T-helper 1 cell treated with Interleukin-12 subunit alpha and Interleukin-12 subunit beta and Interleukin-4 antibody, amounts not matched to agents 30 μg/mL and 1 μg/mL, for 36 hours (primary cell): ENCODE results near the gene NKX2-1.
A peak's percentile ranks its signal among the peaks of the same experiment; 100 is the strongest.

Experiments used
- H3K27ac Mint-ChIP-seq: one replicate; pipeline ENCODE4 v1.8.0; 2021; ENCODE audit warnings: mild to moderate bottlenecking, mixed read lengths
- H3K27me3 Mint-ChIP-seq: one replicate; pipeline ENCODE4 v1.8.0; 2021; ENCODE audit warnings: low read depth, mixed read lengths
- H3K36me3 Mint-ChIP-seq: one replicate; pipeline ENCODE4 v1.8.0; 2021; ENCODE audit warnings: low read depth, mixed read lengths
- H3K4me1 Mint-ChIP-seq: one replicate; pipeline ENCODE4 v1.8.0; 2021; ENCODE audit warnings: low read depth, mixed read lengths
- H3K4me3 Mint-ChIP-seq: one replicate; pipeline ENCODE4 v1.8.0; 2021; ENCODE audit warnings: mild to moderate bottlenecking, moderate library complexity, mixed read lengths
- H3K9me3 Mint-ChIP-seq: one replicate; pipeline ENCODE4 v1.8.0; 2021; ENCODE audit warnings: mixed read lengths

The NKX2-1 gene

GRCh38 chr14:36522347-36522971 lies 2.4 kb upstream of the NKX2-1 start:
- Mint-ChIP-seq H3K4me1 (peaks cover 4% of the 10 kb centered on the region), H3K27ac (peak overlapping the region; percentile 55), H3K36me3 (peaks cover 6% of the 10 kb centered on the region), H3K27me3 (peaks cover 77% of the 10 kb centered on the region), H3K4me3 (no peak overlapping the region), H3K9me3 (no peaks in the 10 kb centered on the region)

- Mint-ChIP-seq H3K4me3 (no peak overlapping the region), H3K4me1 (peaks cover 4% of the 10 kb centered on the region), H3K27me3 (peaks cover 75% of the 10 kb centered on the region), H3K27ac (peak overlapping the region; percentile 55), H3K36me3 (peaks cover 6% of the 10 kb centered on the region), H3K9me3 (no peaks in the 10 kb centered on the region)
Measured at GRCh38 chr14:36521598-36522345, 1.7 kb upstream of the NKX2-1 start.

DNA sequence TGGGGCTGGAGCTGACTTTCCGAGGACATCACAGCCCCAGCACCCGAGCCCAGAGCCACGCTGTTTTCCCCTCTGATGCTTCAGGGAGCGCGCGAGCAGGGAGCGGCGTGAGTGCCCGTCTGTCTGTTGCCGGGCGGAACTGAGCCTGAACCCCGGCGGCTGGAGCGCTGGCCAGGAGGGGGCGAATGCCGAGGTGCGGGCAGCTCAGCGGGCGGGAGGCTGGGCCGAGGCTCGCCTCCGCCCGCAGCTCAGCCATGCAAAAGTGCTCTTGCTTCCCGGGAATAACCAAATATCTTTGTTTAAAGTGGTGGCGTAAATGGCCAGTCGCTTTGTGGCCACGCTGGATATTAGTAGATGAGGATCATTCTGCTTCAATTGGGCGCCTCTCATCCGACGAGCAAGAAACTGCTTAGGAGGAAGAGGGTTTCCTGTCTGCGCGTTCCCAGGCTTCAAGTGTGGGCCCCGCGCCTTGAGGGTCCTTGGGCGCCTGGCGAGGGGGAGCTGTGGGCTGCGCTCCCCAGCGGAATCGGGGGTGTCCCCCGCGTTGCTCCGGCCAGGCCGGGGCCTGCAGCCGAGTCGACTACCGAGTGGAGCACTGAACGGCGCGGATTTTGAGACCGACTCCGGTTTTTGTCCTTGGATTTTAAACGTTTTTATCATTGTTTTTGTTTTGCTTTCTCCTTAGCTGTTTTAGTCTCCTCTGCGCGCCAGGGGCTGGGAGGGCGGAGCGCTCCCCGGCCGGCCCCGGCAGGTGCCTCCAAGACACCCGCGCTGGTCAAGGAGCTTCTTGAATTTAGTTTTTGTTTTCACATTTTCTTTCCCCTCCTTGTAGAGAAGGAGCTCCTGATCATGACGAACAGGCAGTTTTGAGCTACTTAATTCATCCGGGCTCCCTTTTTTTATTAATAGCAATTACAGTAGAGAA lies 831 bp upstream of the NKX2-1 start:
- H3K36me3 Mint-ChIP-seq = peaks cover 8% of the 10 kb centered on the region
- peaks cover 6% of the 10 kb centered on the region for H3K4me1 Mint-ChIP-seq
- H3K27me3 Mint-ChIP-seq = peaks cover 75% of the 10 kb centered on the region
- no peak overlapping the region for H3K4me3 Mint-ChIP-seq
- no peak overlapping the region for H3K27ac Mint-ChIP-seq
- H3K9me3 Mint-ChIP-seq = no peaks in the 10 kb centered on the region

- H3K4me3 Mint-ChIP-seq = no peak overlapping the region
- H3K36me3 Mint-ChIP-seq = peaks cover 8% of the 10 kb centered on the region
- no peaks in the 10 kb centered on the region for H3K9me3 Mint-ChIP-seq
- H3K4me1 Mint-ChIP-seq = peaks cover 5% of the 10 kb centered on the region
- H3K27me3 Mint-ChIP-seq = peaks cover 75% of the 10 kb centered on the region
- no peak overlapping the region for H3K27ac Mint-ChIP-seq
Measured at GRCh38 chr14:36518586-36519430, 1.2 kb downstream of the NKX2-1 start.

DNA sequence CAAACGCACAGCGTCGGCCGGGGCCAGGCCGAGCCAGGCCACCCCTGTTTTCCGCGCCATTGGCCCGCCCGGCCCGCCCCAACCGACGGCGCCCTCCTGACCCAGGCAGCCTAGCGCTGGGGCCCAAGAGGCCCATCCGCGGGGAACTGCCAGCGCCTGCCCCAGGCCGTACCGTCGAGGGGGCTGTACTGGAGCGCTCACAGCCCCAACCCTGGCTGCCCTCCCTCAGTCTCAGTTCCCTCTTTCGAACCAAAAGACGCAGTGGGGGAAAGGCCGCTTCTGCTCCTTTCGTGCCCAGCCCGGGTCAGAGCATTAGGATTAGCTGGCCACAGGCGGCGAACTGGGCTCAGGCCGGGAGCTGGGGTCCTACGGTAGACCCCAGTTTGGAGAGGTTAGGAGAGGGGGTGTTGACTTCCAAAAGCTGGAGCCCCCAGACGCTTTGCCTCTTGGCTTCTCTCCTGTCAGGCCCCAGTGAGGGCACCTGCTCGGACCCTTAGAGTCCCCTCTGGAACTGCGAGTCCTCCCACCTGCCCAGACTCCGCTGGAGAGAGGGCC lies 1.9 kb downstream of the NKX2-1 start:
- Mint-ChIP-seq H3K4me3 (no peak overlapping the region), H3K27me3 (peaks cover 73% of the 10 kb centered on the region), H3K36me3 (peaks cover 8% of the 10 kb centered on the region), H3K9me3 (no peaks in the 10 kb centered on the region), H3K4me1 (peaks cover 5% of the 10 kb centered on the region), H3K27ac (no peak overlapping the region)

GRCh38 chr14:36517242-36518030 lies 2.6 kb downstream of the NKX2-1 start:
- Mint-ChIP-seq H3K36me3 (peaks cover 5% of the 10 kb centered on the region), H3K27me3 (peaks cover 73% of the 10 kb centered on the region), H3K4me1 (peaks cover 5% of the 10 kb centered on the region), H3K9me3 (no peaks in the 10 kb centered on the region), H3K27ac (no peak overlapping the region), H3K4me3 (no peak overlapping the region)

- Mint-ChIP-seq H3K4me1 (peaks cover 2% of the 10 kb centered on the region), H3K27ac (peak overlapping the region; percentile 62), H3K4me3 (no peak overlapping the region)
Measured at GRCh38 chr14:36516719-36517241, 3.3 kb downstream of the NKX2-1 start.

GRCh38 chr14:36515896-36516718 lies 3.9 kb downstream of the NKX2-1 start:
- Mint-ChIP-seq H3K27ac (no peak overlapping the region), H3K36me3 (peaks cover 2% of the 10 kb centered on the region), H3K9me3 (no peaks in the 10 kb centered on the region), H3K4me1 (peaks cover 2% of the 10 kb centered on the region), H3K4me3 (no peak overlapping the region), H3K27me3 (peaks cover 68% of the 10 kb centered on the region)

More at GRCh38 chr14:36516719-36517241, 3.3 kb downstream of the NKX2-1 start:
- Mint-ChIP-seq H3K9me3 (no peaks in the 10 kb centered on the region), H3K27me3 (peaks cover 73% of the 10 kb centered on the region), H3K36me3 (peaks cover 2% of the 10 kb centered on the region)

GRCh38 chr14:36515105-36515593 lies 4.9 kb downstream of the NKX2-1 start:
- H3K27ac Mint-ChIP-seq = no peak overlapping the region

GRCh38 chr14:36514278-36515104 lies 5.5 kb downstream of the NKX2-1 start:
- H3K36me3 Mint-ChIP-seq = peaks cover 2% of the 10 kb centered on the region
- H3K27ac Mint-ChIP-seq = no peak overlapping the region
- H3K9me3 Mint-ChIP-seq = peaks cover 2% of the 10 kb centered on the region
- peaks cover 73% of the 10 kb centered on the region for H3K27me3 Mint-ChIP-seq
- no peak overlapping the region for H3K4me3 Mint-ChIP-seq
- peaks cover 2% of the 10 kb centered on the region for H3K4me1 Mint-ChIP-seq

More at GRCh38 chr14:36515105-36515593, 4.9 kb downstream of the NKX2-1 start:
- Mint-ChIP-seq H3K36me3 (peaks cover 2% of the 10 kb centered on the region), H3K4me3 (no peak overlapping the region), H3K9me3 (no peaks in the 10 kb centered on the region), H3K27me3 (peaks cover 70% of the 10 kb centered on the region), H3K4me1 (peaks cover 2% of the 10 kb centered on the region)

GRCh38 chr14:36513451-36514277 lies 6.4 kb downstream of the NKX2-1 start:
- peaks cover 2% of the 10 kb centered on the region for H3K36me3 Mint-ChIP-seq
- peaks cover 4% of the 10 kb centered on the region for H3K9me3 Mint-ChIP-seq
- H3K27ac Mint-ChIP-seq = no peak overlapping the region
- H3K4me3 Mint-ChIP-seq = no peak overlapping the region
- peaks cover 76% of the 10 kb centered on the region for H3K27me3 Mint-ChIP-seq
- H3K4me1 Mint-ChIP-seq = peaks cover 2% of the 10 kb centered on the region
